Neuronal stem cell (in vitro differentiated cells): ENCODE measurements around the gene ANKRD30A.

Experiments
- DNase-seq: peaks from one replicate; pipeline ENCODE4 v3.0.0-alpha.2; 2013; ENCODE audit warnings: low spot score
- H2AFZ ChIP-seq: one replicate; pipeline ENCODE4 v1.6.1; 2013; ENCODE audit warnings: mild to moderate bottlenecking, low read length, inconsistent platforms
- H2AK5ac ChIP-seq: 2 replicates; pipeline ENCODE4 v1.6.1; 2013; ENCODE audit warnings: low read depth, mild to moderate bottlenecking, inconsistent platforms, low read length, moderate library complexity, mixed read lengths
- H2BK120ac ChIP-seq: 2 replicates; pipeline ENCODE4 v1.6.1; 2013; ENCODE audit warnings: low read depth, mild to moderate bottlenecking, inconsistent platforms, low read length, moderate library complexity, mixed read lengths
- H2BK12ac ChIP-seq: one replicate; pipeline ENCODE4 v1.6.1; 2013; ENCODE audit warnings: low read length, inconsistent platforms
- H2BK15ac ChIP-seq: 2 replicates; pipeline ENCODE4 v1.6.1; 2013; ENCODE audit warnings: mild to moderate bottlenecking, low read length, inconsistent platforms, mixed read lengths
- H2BK5ac ChIP-seq: one replicate; pipeline ENCODE4 v1.6.1; 2013; ENCODE audit warnings: inconsistent platforms, mild to moderate bottlenecking, low read length, moderate library complexity
- H3K14ac ChIP-seq: one replicate; pipeline ENCODE4 v1.6.1; 2013; ENCODE audit warnings: low read length, inconsistent platforms
- H3K18ac ChIP-seq: 2 replicates; pipeline ENCODE4 v1.6.1; 2013; ENCODE audit warnings: low read length, inconsistent platforms
- H3K23ac ChIP-seq: 2 replicates; pipeline ENCODE4 v1.6.1; 2013; ENCODE audit warnings: low read depth, mild to moderate bottlenecking, mixed read lengths, low read length, inconsistent platforms; ENCODE audit not compliant: poor library complexity
- H3K27ac ChIP-seq: replicated peaks from 3 replicates; pipeline ENCODE4 v1.5.1; 2013; ENCODE audit warnings: low read length, inconsistent platforms
- H3K27me3 ChIP-seq, 3 experiments: 2 replicates each; pipeline ENCODE4 v1.6.1; 2013; ENCODE audit warnings: low read length in 3 of 3, mild to moderate bottlenecking in 2 of 3, inconsistent platforms in 1 of 3, low read depth in 1 of 3, mixed read lengths in 1 of 3, moderate library complexity in 1 of 3; ENCODE audit not compliant: control insufficient read depth in 3 of 3, insufficient read depth in 3 of 3
- H3K36me3 ChIP-seq, 2 donors: replicated peaks in 1 of 2; 2 replicates each; pipeline ENCODE4 v1.6.1; 2013; ENCODE audit warnings: low read length in 2 of 2; ENCODE audit not compliant: control insufficient read depth in 2 of 2, insufficient read depth in 2 of 2
- H3K4ac ChIP-seq: 2 replicates; pipeline ENCODE4 v1.6.1; 2013; ENCODE audit warnings: inconsistent platforms, mild to moderate bottlenecking, low read length, moderate library complexity
- H3K4me1 ChIP-seq, 2 donors: 1 replicate in 1 of 2; 2 replicates in 1 of 2; pipeline ENCODE4 v1.6.1; 2013; ENCODE audit warnings: low read length in 2 of 2, low read depth in 1 of 2; ENCODE audit not compliant: control insufficient read depth in 2 of 2, insufficient read depth in 1 of 2
- H3K4me2 ChIP-seq: one replicate; pipeline ENCODE4 v1.6.1; 2013; ENCODE audit warnings: mild to moderate bottlenecking, low read length, inconsistent platforms; ENCODE audit not compliant: insufficient read depth, poor library complexity, severe bottlenecking
- H3K4me3 ChIP-seq, 2 donors: 2 replicates each; pipeline ENCODE4 v1.5.1; 2013; ENCODE audit warnings: low read length in 2 of 2, mild to moderate bottlenecking in 2 of 2, inconsistent platforms in 1 of 2, moderate library complexity in 1 of 2
- H3K79me1 ChIP-seq: one replicate; pipeline ENCODE4 v1.6.1; 2013; ENCODE audit warnings: low read depth, mild to moderate bottlenecking, inconsistent platforms, low read length, moderate library complexity
- H3K9ac ChIP-seq: one replicate; pipeline ENCODE4 v1.6.1; 2013; ENCODE audit warnings: mild to moderate bottlenecking, low read depth, low read length, inconsistent platforms; ENCODE audit not compliant: poor library complexity
- H3K9me3 ChIP-seq, 2 donors: replicated peaks in 1 of 2; 2 replicates each; pipeline versions ENCODE3 to v1.6.1; 2013; ENCODE audit warnings: low read length in 2 of 2, mild to moderate bottlenecking in 2 of 2, inconsistent platforms in 1 of 2, low read depth in 1 of 2, mixed read lengths in 1 of 2, moderate library complexity in 1 of 2; ENCODE audit not compliant: control insufficient read depth in 2 of 2, insufficient read depth in 1 of 2
- H4K8ac ChIP-seq: one replicate; pipeline ENCODE4 v1.6.1; 2013; ENCODE audit warnings: low read depth, mild to moderate bottlenecking, inconsistent platforms, low read length, moderate library complexity
- H4K91ac ChIP-seq: one replicate; pipeline ENCODE4 v1.6.1; 2013; ENCODE audit warnings: low read length, low read depth, mild to moderate bottlenecking, inconsistent platforms; ENCODE audit not compliant: poor library complexity
- WGBS, 2 donors: extraction: QIAGEN DNeasy Blood & Tissue Kit; methylation state at CpG; one replicate each; pipeline ENCODE4 v1.1.7; 2013; ENCODE audit warnings: missing lambda C conversion rate in 2 of 2, mixed read lengths in 1 of 2; ENCODE audit not compliant: insufficient read length in 2 of 2, insufficient replicate concordance in 1 of 2; ENCODE audit errors: extremely low coverage in 2 of 2; 5-methylcytosine and 5-hydroxymethylcytosine counted together

ANKRD30A gene

GRCh38 chr10:37269554-37270256 is 144.3 kb downstream of the ANKRD30A start:
- WGBS, 2 donors = no CpG with 5 or more reads among the region's 5 CpGs
- Histone ChIP-seq H3K9ac (no peak overlapping the region), H2BK5ac (no peak overlapping the region), H3K14ac (no peak overlapping the region), H3K4me1 (no peaks in the 10 kb centered on the region), H3K36me3 (no peaks in the 10 kb centered on the region), H3K4me3 (no peak overlapping the region), H2BK15ac (no peak overlapping the region), H3K27ac (no peak overlapping the region), H3K18ac (no peak overlapping the region), H3K23ac (no peak overlapping the region), H2AK5ac (no peak overlapping the region), H3K4me2 (no peak overlapping the region), H2BK120ac (no peak overlapping the region), H4K91ac (no peak overlapping the region), H2BK12ac (no peak overlapping the region), H4K8ac (no peak overlapping the region), H3K79me1 (no peaks in the 10 kb centered on the region), H3K9me3 (peaks cover 0 to 13% of the 10 kb centered on the region in 2 donors), H2AFZ (no peak overlapping the region), H3K4ac (no peak overlapping the region), H3K27me3 (no peaks in the 10 kb centered on the region)
- no peak for DNase-seq

GRCh38 chr10:37275216-37275777 is 149.9 kb downstream of the ANKRD30A start:
- WGBS, 2 donors = no CpG with 5 or more reads among the region's 17 CpGs
- Histone ChIP-seq H3K27me3 (no peaks in the 10 kb centered on the region), H2BK15ac (no peak overlapping the region), H4K8ac (peak overlapping the region; percentile 82), H3K23ac (no peak overlapping the region), H3K14ac (no peak overlapping the region), H3K79me1 (no peaks in the 10 kb centered on the region), H3K27ac (no peak overlapping the region), H4K91ac (no peak overlapping the region), H3K18ac (no peak overlapping the region), H2BK5ac (no peak overlapping the region), H2BK120ac (no peak overlapping the region), H2AFZ (no peak overlapping the region), H3K4me2 (no peak overlapping the region), H3K36me3 (no peaks in the 10 kb centered on the region), H3K4ac (no peak overlapping the region), H2BK12ac (no peak overlapping the region), H3K4me1 (no peaks in the 10 kb centered on the region), H3K9me3 (peaks cover 0 to 8% of the 10 kb centered on the region in 2 donors), H3K4me3 (no peak overlapping the region), H2AK5ac (no peak overlapping the region), H3K9ac (no peak overlapping the region)
- no peak for DNase-seq

- no peak overlapping the region for H4K91ac ChIP-seq
- no peak overlapping the region for H2BK120ac ChIP-seq
- no peak overlapping the region for H2AFZ ChIP-seq
- H3K79me1 ChIP-seq = no peaks in the 10 kb centered on the region
- H3K23ac ChIP-seq = peak overlapping the region; percentile 20
- H3K27me3 ChIP-seq = no peaks in the 10 kb centered on the region
- no peak overlapping the region for H4K8ac ChIP-seq
- no peak overlapping the region for H3K9ac ChIP-seq
- no peak overlapping the region for H2BK15ac ChIP-seq
- H3K27ac ChIP-seq = no peak overlapping the region
- H3K4me2 ChIP-seq = no peak overlapping the region
- no CpG with 5 or more reads among the region's 18 CpGs for WGBS, 2 donors
- H3K4me3 ChIP-seq = no peak overlapping the region
- DNase-seq = no peak
- no peak overlapping the region for H3K4ac ChIP-seq
- H3K9me3 ChIP-seq = peaks cover 0 to 17% of the 10 kb centered on the region in 2 donors
- H3K14ac ChIP-seq = no peak overlapping the region
- no peak overlapping the region for H2AK5ac ChIP-seq
- no peaks in the 10 kb centered on the region for H3K4me1 ChIP-seq
- H2BK5ac ChIP-seq = no peak overlapping the region
- H3K36me3 ChIP-seq = no peaks in the 10 kb centered on the region
- H2BK12ac ChIP-seq = no peak overlapping the region
- H3K18ac ChIP-seq = no peak overlapping the region
Measured at GRCh38 chr10:37285063-37285462, 159.7 kb downstream of the ANKRD30A start.

GRCh38 chr10:37289833-37290464 is 164.6 kb downstream of the ANKRD30A start:
- Histone ChIP-seq H2AFZ (no peak overlapping the region), H3K4me3 (no peak overlapping the region), H3K27me3 (no peaks in the 10 kb centered on the region), H3K9me3 (peaks cover 0 to 21% of the 10 kb centered on the region in 2 donors), H3K14ac (no peak overlapping the region), H3K27ac (no peak overlapping the region), H2BK5ac (no peak overlapping the region), H4K8ac (no peak overlapping the region), H2BK15ac (no peak overlapping the region), H3K4ac (no peak overlapping the region), H3K23ac (no peak overlapping the region), H3K79me1 (no peaks in the 10 kb centered on the region), H3K4me2 (no peak overlapping the region), H3K4me1 (no peaks in the 10 kb centered on the region), H2BK12ac (no peak overlapping the region), H4K91ac (no peak overlapping the region), H2BK120ac (no peak overlapping the region), H3K18ac (no peak overlapping the region), H3K36me3 (no peaks in the 10 kb centered on the region), H2AK5ac (no peak overlapping the region), H3K9ac (no peak overlapping the region)
- no peak for DNase-seq
- WGBS, 2 donors = 100% methylated on average over 2 of the region's 4 CpGs; no CpG with 5 or more reads in 1 of the 2 donors
